ENCODE measurements around the gene CUX1.

- no peak for TF ChIP-seq ZNF274 (IDR thresholded peaks at IDR 0.05; ENCODE audit: low read depth, low read length)
- TF ChIP-seq YY1 (IDR thresholded peaks at IDR 0.05; ENCODE audit: insufficient read depth, insufficient read length), result no peak
- TF ChIP-seq SUZ12 (IDR thresholded peaks at IDR 0.05; ENCODE audit: extremely low read depth, insufficient read depth, insufficient read length), result no peak
Measured at GRCh38 chr7:102047167-102047566, 229.7 kb downstream of the CUX1 start.

All from NT2/D1 (cell line).